Hepatocyte (in vitro differentiated cells): ENCODE results near the gene NME4. TPM values are rescaled to one million over a fixed set of nuclear protein-coding genes. Genes with fewer than 3 reads are reported as not detected.

ENCODE experiments used
- DNase-seq: peaks from one replicate; pipeline ENCODE4 v3.0.0-alpha.2; 2016; ENCODE audit warnings: low spot score
- H2AFZ ChIP-seq: fragments of 200-600 bp; sonication (generic); 2 replicates; pipeline ENCODE4 v1.6.0; 2016; ENCODE audit warnings: antibody characterized with exemption, mild to moderate bottlenecking
- H3K27ac ChIP-seq: fragments of 200-600 bp; sonication (generic); 2 replicates; pipeline ENCODE4 v1.5.1; 2016; ENCODE audit warnings: mild to moderate bottlenecking
- H3K27me3 ChIP-seq: fragments of 200-600 bp; sonication (generic); 2 replicates; pipeline ENCODE4 v1.6.1; 2016
- H3K36me3 ChIP-seq: fragments of 200-600 bp; sonication (generic); replicated peaks from 2 replicates; pipeline ENCODE4 v1.5.1; 2016; ENCODE audit warnings: low read depth; ENCODE audit not compliant: insufficient read depth
- H3K4me1 ChIP-seq: fragments of 200-600 bp; sonication (generic); 2 replicates; pipeline ENCODE4 v1.5.1; 2016; ENCODE audit warnings: mild to moderate bottlenecking, moderate library complexity; ENCODE audit not compliant: insufficient read depth
- H3K4me2 ChIP-seq: fragments of 200-600 bp; sonication (generic); 2 replicates; pipeline ENCODE4 v1.6.0; 2016
- H3K4me3 ChIP-seq: fragments of 200-600 bp; sonication (generic); 2 replicates; pipeline ENCODE4 v1.5.1; 2016; ENCODE audit warnings: mild to moderate bottlenecking
- H3K79me2 ChIP-seq: fragments of 200-600 bp; sonication (generic); 2 replicates; pipeline ENCODE4 v1.6.0; 2017; ENCODE audit warnings: mild to moderate bottlenecking
- H3K9me2 ChIP-seq: fragments of 200-600 bp; sonication (generic); replicated peaks from 2 replicates; pipeline ENCODE4 v1.6.0; 2017; ENCODE audit warnings: mild to moderate bottlenecking; ENCODE audit not compliant: insufficient read depth
- H3K9me3 ChIP-seq: fragments of 200-600 bp; sonication (generic); 2 replicates; pipeline ENCODE4 v1.5.1; 2016; ENCODE audit warnings: low read depth, mild to moderate bottlenecking
- H4K20me1 ChIP-seq: fragments of 200-600 bp; sonication (generic); 2 replicates; pipeline ENCODE4 v1.6.0; 2016; ENCODE audit warnings: mild to moderate bottlenecking; ENCODE audit not compliant: insufficient read depth, poor library complexity, severe bottlenecking
- CTCF ChIP-seq: fragments of 200-600 bp; sonication (generic); IDR thresholded peaks from 2 replicates; pipeline ENCODE4 v1.5.1; 2016; ENCODE audit warnings: antibody characterized with exemption, mild to moderate bottlenecking; ENCODE audit not compliant: poor library complexity
- EZH2 ChIP-seq: fragments of 200-600 bp; sonication (generic); IDR thresholded peaks from 2 replicates; pipeline ENCODE4 v1.6.1; 2016; ENCODE audit warnings: antibody characterized with exemption, mild to moderate bottlenecking, borderline replicate concordance
- EZH2phosphoT487 ChIP-seq: fragments of 200-600 bp; sonication (generic); IDR thresholded peaks from one replicate; pipeline ENCODE4 v1.6.1; 2018; ENCODE audit warnings: antibody characterized with exemption, mild to moderate bottlenecking, low read depth, moderate library complexity; ENCODE audit not compliant: unreplicated experiment, severe bottlenecking
- WGBS: methylation state at CpG from one replicate; pipeline ENCODE4 v1.1.6; 2016; ENCODE audit warnings: low lambda C conversion rate; ENCODE audit errors: missing lambda C conversion rate; 5-methylcytosine and 5-hydroxymethylcytosine counted together
- polyA plus RNA-seq: library from polyadenylated mRNA; unstranded; fragments of >200 nt; fragmentation: Nextera tagmentation; extraction: Ambion mirVana; gene quantifications from 2 replicates; pipeline ENCODE4 v1.2.1, GENCODE V29; 2016
- total RNA-seq: library from RNA; depleted of rRNA; stranded (reverse); fragments of >200 nt; gene quantifications from 2 replicates; pipeline ENCODE4 v1.2.3, GENCODE V29; 2014

Gene NME4
- total and polyA plus RNA-seq, 2 experiments from 2014 or later, result 168 to 543 TPM

DNA sequence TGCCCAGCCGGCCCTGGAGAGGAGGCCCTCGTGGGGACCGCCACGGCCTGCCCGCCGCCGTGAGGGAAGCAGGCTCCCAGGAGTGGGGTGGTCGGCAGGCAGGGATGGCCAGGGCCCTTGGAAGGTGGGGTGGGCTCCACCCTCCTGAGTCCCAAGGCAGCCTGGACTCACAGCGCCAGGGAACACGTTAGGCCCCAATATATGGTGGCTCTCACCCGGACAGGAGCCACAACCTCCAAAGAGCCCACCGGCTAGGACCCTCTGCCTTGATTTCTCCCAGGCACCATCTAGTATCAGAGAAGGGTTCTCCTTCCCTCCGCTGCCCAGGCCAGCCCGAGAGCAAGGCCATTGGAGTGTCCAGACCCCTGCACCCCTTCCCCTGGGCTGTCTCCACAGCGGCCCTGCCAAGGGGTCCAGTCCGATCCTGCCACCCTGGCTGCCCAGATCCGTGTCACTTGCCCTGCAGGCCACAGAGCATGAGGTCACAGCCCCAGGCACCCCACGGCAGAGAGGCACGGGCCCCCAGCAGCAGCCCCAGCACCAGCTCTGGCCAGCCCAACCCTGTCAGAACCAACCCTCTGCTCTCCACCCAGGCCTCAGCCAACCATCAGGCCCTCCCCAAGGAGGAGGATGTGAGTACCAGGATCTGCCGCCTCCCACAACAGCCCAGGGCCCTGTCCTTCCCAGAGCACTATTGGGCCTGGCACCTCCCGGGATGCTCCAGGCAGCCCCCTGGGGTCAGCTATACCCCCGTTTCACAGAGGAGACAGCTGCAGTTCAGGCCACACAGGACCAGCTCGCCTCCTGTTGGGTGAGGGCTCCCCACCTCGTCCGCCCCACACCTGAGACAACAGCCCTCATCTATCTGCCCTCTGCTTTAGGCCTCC lies 43.4 kb upstream of the NME4 start:
- no peaks in the 10 kb centered on the region for H3K36me3 ChIP-seq
- H3K4me1 ChIP-seq, result peaks cover 11% of the 10 kb centered on the region
- no peaks in the 10 kb centered on the region for H3K9me3 ChIP-seq
- peaks cover 32% of the 10 kb centered on the region for H3K79me2 ChIP-seq
- peaks cover 31% of the 10 kb centered on the region for H4K20me1 ChIP-seq
- no peak overlapping the region for H3K27ac ChIP-seq
- DNase-seq, result no peak
- no peaks in the 10 kb centered on the region for H3K27me3 ChIP-seq
- no peak overlapping the region for H3K4me3 ChIP-seq
- WGBS, result 80% methylated on average over 21 of the region's 25 CpGs
- TF ChIP-seq CTCF, result no peak
- TF ChIP-seq EZH2, result no peak
- TF ChIP-seq EZH2phosphoT487, result no peak
- no peaks in the 10 kb centered on the region for H3K9me2 ChIP-seq
- peak overlapping the region; percentile 73 for H3K4me2 ChIP-seq
- H2AFZ ChIP-seq, result no peak overlapping the region

DNA sequence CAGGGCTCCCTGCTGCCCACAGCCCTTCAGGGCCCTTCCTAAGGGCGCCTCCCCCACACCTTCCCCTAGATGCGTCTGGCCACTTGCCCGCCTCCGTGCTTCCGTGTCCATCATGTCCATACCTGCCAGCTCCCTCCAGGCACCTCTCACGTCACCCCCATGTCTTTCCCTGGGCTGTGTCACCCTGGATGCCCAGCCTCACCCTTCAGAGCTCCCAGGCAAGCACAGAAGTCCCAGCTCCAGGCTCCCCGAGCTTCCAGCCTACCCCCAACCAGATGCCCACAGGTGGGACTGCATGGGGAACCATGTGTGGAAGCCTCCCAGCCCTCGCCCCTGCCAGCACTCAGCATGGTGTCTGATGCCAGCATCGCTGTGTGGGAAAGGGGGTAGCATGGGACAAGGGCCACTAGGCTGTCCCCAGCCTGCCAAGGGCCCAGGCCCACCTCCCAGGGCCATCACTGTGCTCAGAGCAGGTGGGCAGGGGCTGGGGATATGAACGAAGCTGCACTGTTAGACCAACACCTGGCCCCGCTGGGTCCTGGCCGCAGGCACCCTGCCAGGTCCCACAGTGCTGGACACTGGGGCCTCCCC lies 42.6 kb upstream of the NME4 start:
- Histone ChIP-seq H3K4me1 (peaks cover 11% of the 10 kb centered on the region), H3K9me2 (no peaks in the 10 kb centered on the region), H3K4me3 (no peak overlapping the region), H4K20me1 (peaks cover 24% of the 10 kb centered on the region), H3K27me3 (no peaks in the 10 kb centered on the region), H3K79me2 (peaks cover 25% of the 10 kb centered on the region), H3K9me3 (no peaks in the 10 kb centered on the region), H2AFZ (no peak overlapping the region), H3K36me3 (no peaks in the 10 kb centered on the region), H3K4me2 (no peak overlapping the region), H3K27ac (no peak overlapping the region)
- WGBS, result 94% methylated on average over 12 of the region's 12 CpGs
- TF ChIP-seq EZH2phosphoT487 (no peak), CTCF (no peak), EZH2 (no peak)
- DNase-seq, result no peak

DNA sequence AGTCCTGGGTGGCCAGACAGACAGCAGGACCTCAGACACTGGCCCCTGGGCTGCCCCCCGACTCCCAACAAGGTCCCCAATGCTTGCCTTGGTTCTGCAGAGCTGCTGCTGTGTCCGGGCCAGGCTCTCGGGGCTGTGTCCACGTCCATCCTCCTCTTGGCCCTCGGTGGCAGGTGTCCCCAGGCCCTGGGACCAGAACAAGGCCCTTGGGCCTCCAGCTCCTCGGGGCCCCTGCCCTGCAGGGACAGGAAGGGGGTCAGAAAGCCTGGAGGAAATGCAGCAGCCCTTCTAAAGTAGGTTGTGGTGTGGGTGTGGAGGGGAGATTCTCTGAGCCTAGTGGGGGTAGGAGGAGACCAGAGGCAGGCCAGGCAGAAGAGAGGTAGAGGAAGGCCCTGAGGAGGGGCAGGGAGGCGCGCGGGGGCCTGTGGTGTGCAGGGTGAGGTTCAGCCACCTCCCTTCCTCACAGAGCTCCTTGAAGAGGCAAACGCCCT lies 42.0 kb upstream of the NME4 start:
- Histone ChIP-seq H3K9me2 (no peaks in the 10 kb centered on the region), H3K79me2 (peaks cover 19% of the 10 kb centered on the region), H3K4me1 (peaks cover 11% of the 10 kb centered on the region), H3K4me2 (no peak overlapping the region), H2AFZ (no peak overlapping the region), H3K27me3 (no peaks in the 10 kb centered on the region), H3K9me3 (no peaks in the 10 kb centered on the region), H3K36me3 (no peaks in the 10 kb centered on the region), H4K20me1 (peaks cover 19% of the 10 kb centered on the region), H3K4me3 (no peak overlapping the region), H3K27ac (no peak overlapping the region)
- DNase-seq, result no peak
- 95% methylated on average over 10 of the region's 10 CpGs for WGBS
- TF ChIP-seq CTCF (no peak), EZH2 (no peak), EZH2phosphoT487 (no peak)
